GM19397 (cell line): ENCODE data around the gene CCDC30.
A peak's percentile ranks its signal among the peaks of the same experiment; 100 is the strongest.

ENCODE experiments used
- ATAC-seq: cut with Tn5 transposase; IDR thresholded peaks from one replicate; pipeline ENCODE4 v1.9.1; 2021; ENCODE audit warnings: mild to moderate bottlenecking, moderate library complexity; ENCODE audit not compliant: unreplicated experiment

The CCDC30 gene

GRCh38 chr1:42462828-42463763 is at the start of gene CCDC30:
Gene CCDC30 (plus strand): TSS chr1:42463286. CDS start chr1:42480552, 17,266 bp downstream.
- peak; percentile 99 for ATAC-seq

- ATAC-seq: no peak
Observed at GRCh38 chr1:42414551-42415496, 48.3 kb upstream of the CCDC30 start.

- ATAC-seq: no peak
Observed at GRCh38 chr1:42417166-42417565, 45.9 kb upstream of the CCDC30 start.

GRCh38 chr1:42418516-42418915 is 44.6 kb upstream of the CCDC30 start:
- ATAC-seq: no peak

GRCh38 chr1:42419126-42419821 is 43.8 kb upstream of the CCDC30 start:
- no peak for ATAC-seq

GRCh38 chr1:42420121-42420520 is 43.0 kb upstream of the CCDC30 start:
- ATAC-seq: no peak

- ATAC-seq: no peak
Observed at GRCh38 chr1:42420911-42421585, 42.0 kb upstream of the CCDC30 start.

GRCh38 chr1:42422737-42423136 is 40.3 kb upstream of the CCDC30 start:
- ATAC-seq: no peak

- no peak for ATAC-seq
Observed at GRCh38 chr1:42423681-42424080, 39.4 kb upstream of the CCDC30 start.

GRCh38 chr1:42424201-42424600 is 38.9 kb upstream of the CCDC30 start:
- no peak for ATAC-seq

GRCh38 chr1:42427240-42427639 is 35.8 kb upstream of the CCDC30 start:
- no peak for ATAC-seq

- no peak for ATAC-seq
Observed at GRCh38 chr1:42429603-42430002, 33.5 kb upstream of the CCDC30 start.

GRCh38 chr1:42430286-42431135 is 32.6 kb upstream of the CCDC30 start:
- ATAC-seq: no peak

- no peak for ATAC-seq
Observed at GRCh38 chr1:42431514-42431913, 31.6 kb upstream of the CCDC30 start.

GRCh38 chr1:42432714-42433113 is 30.4 kb upstream of the CCDC30 start:
- ATAC-seq: no peak

GRCh38 chr1:42433369-42433768 is 29.7 kb upstream of the CCDC30 start:
- ATAC-seq: no peak

GRCh38 chr1:42434340-42434739 is 28.7 kb upstream of the CCDC30 start:
- no peak for ATAC-seq

GRCh38 chr1:42439940-42440339 is 23.1 kb upstream of the CCDC30 start:
- no peak for ATAC-seq

- ATAC-seq: no peak
Observed at GRCh38 chr1:42442662-42443061, 20.4 kb upstream of the CCDC30 start.
